Activated T-helper 2 cell treated with anti-CD3 and anti-CD28 coated beads, Interferon-gamma antibody, Interleukin-2, Interleukin-4, amounts not matched to agents 10 μg/mL and 5 μg/mL and 100 μg/mL, durations not matched to agents 14 hours and 24 hours and 36 hours (primary cell): ENCODE measurements around the gene AJM1. TPM values are rescaled to one million over a fixed set of nuclear protein-coding genes. Genes with fewer than 3 reads are reported as not detected.

Source experiments
- DNase-seq: peaks from one replicate; pipeline ENCODE4 v3.0.0; 2021; ENCODE audit warnings: low spot score
- H3K27ac Mint-ChIP-seq: one replicate; pipeline ENCODE4 v1.8.0; 2021; ENCODE audit warnings: mixed read lengths
- H3K27me3 Mint-ChIP-seq: one replicate; pipeline ENCODE4 v1.8.0; 2021; ENCODE audit warnings: low read depth, mixed read lengths
- H3K36me3 Mint-ChIP-seq: one replicate; pipeline ENCODE4 v1.8.0; 2021; ENCODE audit warnings: low read depth, mixed read lengths
- H3K4me1 Mint-ChIP-seq: one replicate; pipeline ENCODE4 v1.8.0; 2021; ENCODE audit warnings: low read depth, mixed read lengths
- H3K4me3 Mint-ChIP-seq: one replicate; pipeline ENCODE4 v1.8.0; 2021; ENCODE audit warnings: low read depth, mild to moderate bottlenecking, moderate library complexity, mixed read lengths
- H3K9me3 Mint-ChIP-seq: one replicate; pipeline ENCODE4 v1.8.0; 2021; ENCODE audit warnings: mixed read lengths
- intact Hi-C: fragments of 100-400 bp; cut with micrococcal nuclease; formaldehyde crosslinking; loops from one replicate; pipeline ENCODE4 v1.15.1; 2023
- total RNA-seq: library from RNA; stranded (reverse); gene quantifications from 2 replicates; pipeline ENCODE4 v1.2.3, GENCODE V29; 2022

Gene AJM1
- total RNA-seq, 1 donor from 2014 or later: 5.1 TPM

GRCh38 chr9:136803551-136804508 lies 38.4 kb upstream of the AJM1 start:
- H3K9me3 Mint-ChIP-seq: no peaks in the 10 kb centered on the region
- DNase-seq: no peak
- no peak overlapping the region for H3K4me3 Mint-ChIP-seq
- H3K4me1 Mint-ChIP-seq: peaks cover 11% of the 10 kb centered on the region
- intact Hi-C loops: no loop called here
- peaks cover 5% of the 10 kb centered on the region for H3K36me3 Mint-ChIP-seq
- H3K27ac Mint-ChIP-seq: no peak overlapping the region
- peaks cover 16% of the 10 kb centered on the region for H3K27me3 Mint-ChIP-seq

GRCh38 chr9:136804509-136805206 lies 37.6 kb upstream of the AJM1 start:
- Mint-ChIP-seq H3K4me3 (no peak overlapping the region), H3K4me1 (peaks cover 19% of the 10 kb centered on the region), H3K27ac (no peak overlapping the region), H3K9me3 (no peaks in the 10 kb centered on the region), H3K27me3 (peaks cover 16% of the 10 kb centered on the region), H3K36me3 (peaks cover 14% of the 10 kb centered on the region)
- DNase-seq: no peak
- intact Hi-C loops: loop anchor here (5.0 kb wide), 1 partner anchor 43 kb away; the partner anchor contains the start of gene PHPT1

GRCh38 chr9:136805207-136805740 lies 37.0 kb upstream of the AJM1 start:
- Mint-ChIP-seq H3K4me3 (peak overlapping the region; percentile 2), H3K9me3 (no peaks in the 10 kb centered on the region), H3K27me3 (peaks cover 14% of the 10 kb centered on the region), H3K36me3 (peaks cover 20% of the 10 kb centered on the region), H3K27ac (no peak overlapping the region), H3K4me1 (peaks cover 23% of the 10 kb centered on the region)
- intact Hi-C loops: loop anchor here (5.0 kb wide), 1 partner anchor 42 kb away; the partner anchor contains the start of gene PHPT1
- DNase-seq: no peak

- Mint-ChIP-seq H3K4me1 (peaks cover 21% of the 10 kb centered on the region), H3K27ac (no peak overlapping the region), H3K27me3 (peaks cover 7% of the 10 kb centered on the region), H3K4me3 (peak overlapping the region; percentile 85), H3K9me3 (no peaks in the 10 kb centered on the region), H3K36me3 (peaks cover 23% of the 10 kb centered on the region)
- DNase-seq: no peak
- intact Hi-C loops: loop anchor here (5.0 kb wide), 1 partner anchor 41 kb away; the partner anchor contains the start of gene PHPT1
Observed at GRCh38 chr9:136806067-136806466, 36.2 kb upstream of the AJM1 start.

- peak overlapping the region; percentile 85 for H3K4me3 Mint-ChIP-seq
- H3K9me3 Mint-ChIP-seq: no peaks in the 10 kb centered on the region
- peaks cover 5% of the 10 kb centered on the region for H3K27me3 Mint-ChIP-seq
- H3K27ac Mint-ChIP-seq: peak overlapping the region; percentile 66
- H3K4me1 Mint-ChIP-seq: peaks cover 22% of the 10 kb centered on the region
- intact Hi-C loops: loop anchor here (5.0 kb wide), 1 partner anchor 41 kb away; the partner anchor contains the start of gene PHPT1
- no peak for DNase-seq
- H3K36me3 Mint-ChIP-seq: peaks cover 25% of the 10 kb centered on the region
Observed at GRCh38 chr9:136806631-136807201, 35.6 kb upstream of the AJM1 start.

GRCh38 chr9:136807281-136808074 lies 34.8 kb upstream of the AJM1 start, which contains the start of gene RABL6:
Gene RABL6, plus strand, starts transcription at chr9:136807948. Its CDS starts 249 bp downstream, at chr9:136808197.
- no peaks in the 10 kb centered on the region for H3K27me3 Mint-ChIP-seq
- H3K27ac Mint-ChIP-seq: peak within 1 kb of the TSS; percentile 77
- no peaks in the 10 kb centered on the region for H3K9me3 Mint-ChIP-seq
- DNase-seq: peak; percentile 84
- intact Hi-C loops: loop anchor here (5.0 kb wide), 1 partner anchor 40 kb away; the partner anchor contains the start of gene PHPT1
- H3K36me3 Mint-ChIP-seq: peaks cover 25% of the 10 kb centered on the region
- peaks cover 25% of the 10 kb centered on the region for H3K4me1 Mint-ChIP-seq
- H3K4me3 Mint-ChIP-seq: peak within 1 kb of the TSS; percentile 85

GRCh38 chr9:136808075-136808805 lies 34.0 kb upstream of the AJM1 start:
- intact Hi-C loops: loop anchor here (5.0 kb wide), 1 partner anchor 39 kb away; the partner anchor contains the start of gene PHPT1
- Mint-ChIP-seq H3K4me3 (peak overlapping the region; percentile 82), H3K27ac (peak overlapping the region; percentile 65), H3K4me1 (peaks cover 33% of the 10 kb centered on the region), H3K36me3 (peaks cover 32% of the 10 kb centered on the region), H3K9me3 (no peaks in the 10 kb centered on the region), H3K27me3 (no peaks in the 10 kb centered on the region)
- peak; percentile 38 for DNase-seq

- Mint-ChIP-seq H3K4me1 (peaks cover 34% of the 10 kb centered on the region), H3K36me3 (peaks cover 38% of the 10 kb centered on the region), H3K9me3 (no peaks in the 10 kb centered on the region), H3K27ac (peak overlapping the region; percentile 65), H3K4me3 (peak overlapping the region; percentile 82), H3K27me3 (no peaks in the 10 kb centered on the region)
- DNase-seq: no peak
- intact Hi-C loops: loop anchor here (5.0 kb wide), 1 partner anchor 39 kb away; the partner anchor contains the start of gene PHPT1
Observed at GRCh38 chr9:136808806-136809158, 33.5 kb upstream of the AJM1 start.

- H3K9me3 Mint-ChIP-seq: no peaks in the 10 kb centered on the region
Observed at GRCh38 chr9:136814725-136815421, 27.4 kb upstream of the AJM1 start.

GRCh38 chr9:136815422-136815782 lies 26.9 kb upstream of the AJM1 start:
- H3K4me3 Mint-ChIP-seq: no peak overlapping the region

More at GRCh38 chr9:136814725-136815421, 27.4 kb upstream of the AJM1 start:
- intact Hi-C loops: no loop called here
- no peak overlapping the region for H3K27ac Mint-ChIP-seq
- H3K4me1 Mint-ChIP-seq: peaks cover 27% of the 10 kb centered on the region
- no peaks in the 10 kb centered on the region for H3K27me3 Mint-ChIP-seq
- H3K36me3 Mint-ChIP-seq: peaks cover 47% of the 10 kb centered on the region
- H3K4me3 Mint-ChIP-seq: no peak overlapping the region
- no peak for DNase-seq

More at GRCh38 chr9:136815422-136815782, 26.9 kb upstream of the AJM1 start:
- H3K27me3 Mint-ChIP-seq: no peaks in the 10 kb centered on the region
- no peaks in the 10 kb centered on the region for H3K9me3 Mint-ChIP-seq
- intact Hi-C loops: no loop called here
- peaks cover 43% of the 10 kb centered on the region for H3K36me3 Mint-ChIP-seq
- peaks cover 23% of the 10 kb centered on the region for H3K4me1 Mint-ChIP-seq
- DNase-seq: no peak
- no peak overlapping the region for H3K27ac Mint-ChIP-seq
